HG03354 (cell line): ENCODE data around the gene NBPF4.
"Not testable (repeated sequence)": the region's sequence is repeated elsewhere in the genome, so short reads cannot be mapped to it uniquely, and the experiment has no call there.

Experiments used
- ATAC-seq: cut with Tn5 transposase; IDR thresholded peaks from one replicate; pipeline ENCODE4 v1.9.1; 2021; ENCODE audit warnings: mild to moderate bottlenecking; ENCODE audit not compliant: unreplicated experiment, poor library complexity, severe bottlenecking

Gene NBPF4, protein sequence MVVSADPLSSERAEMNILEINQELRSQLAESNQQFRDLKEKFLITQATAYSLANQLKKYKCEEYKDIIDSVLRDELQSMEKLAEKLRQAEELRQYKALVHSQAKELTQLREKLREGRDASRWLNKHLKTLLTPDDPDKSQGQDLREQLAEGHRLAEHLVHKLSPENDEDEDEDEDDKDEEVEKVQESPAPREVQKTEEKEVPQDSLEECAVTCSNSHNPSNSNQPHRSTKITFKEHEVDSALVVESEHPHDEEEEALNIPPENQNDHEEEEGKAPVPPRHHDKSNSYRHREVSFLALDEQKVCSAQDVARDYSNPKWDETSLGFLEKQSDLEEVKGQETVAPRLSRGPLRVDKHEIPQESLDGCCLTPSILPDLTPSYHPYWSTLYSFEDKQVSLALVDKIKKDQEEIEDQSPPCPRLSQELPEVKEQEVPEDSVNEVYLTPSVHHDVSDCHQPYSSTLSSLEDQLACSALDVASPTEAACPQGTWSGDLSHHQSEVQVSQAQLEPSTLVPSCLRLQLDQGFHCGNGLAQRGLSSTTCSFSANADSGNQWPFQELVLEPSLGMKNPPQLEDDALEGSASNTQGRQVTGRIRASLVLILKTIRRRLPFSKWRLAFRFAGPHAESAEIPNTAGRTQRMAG

GRCh38 chr1:108243976-108244375, at the start of gene NBPF4:
Gene NBPF4 (minus strand): TSS chr1:108244076. CDS start chr1:108243761, 315 bp downstream.
- not testable (repeated sequence) for ATAC-seq

DNA sequence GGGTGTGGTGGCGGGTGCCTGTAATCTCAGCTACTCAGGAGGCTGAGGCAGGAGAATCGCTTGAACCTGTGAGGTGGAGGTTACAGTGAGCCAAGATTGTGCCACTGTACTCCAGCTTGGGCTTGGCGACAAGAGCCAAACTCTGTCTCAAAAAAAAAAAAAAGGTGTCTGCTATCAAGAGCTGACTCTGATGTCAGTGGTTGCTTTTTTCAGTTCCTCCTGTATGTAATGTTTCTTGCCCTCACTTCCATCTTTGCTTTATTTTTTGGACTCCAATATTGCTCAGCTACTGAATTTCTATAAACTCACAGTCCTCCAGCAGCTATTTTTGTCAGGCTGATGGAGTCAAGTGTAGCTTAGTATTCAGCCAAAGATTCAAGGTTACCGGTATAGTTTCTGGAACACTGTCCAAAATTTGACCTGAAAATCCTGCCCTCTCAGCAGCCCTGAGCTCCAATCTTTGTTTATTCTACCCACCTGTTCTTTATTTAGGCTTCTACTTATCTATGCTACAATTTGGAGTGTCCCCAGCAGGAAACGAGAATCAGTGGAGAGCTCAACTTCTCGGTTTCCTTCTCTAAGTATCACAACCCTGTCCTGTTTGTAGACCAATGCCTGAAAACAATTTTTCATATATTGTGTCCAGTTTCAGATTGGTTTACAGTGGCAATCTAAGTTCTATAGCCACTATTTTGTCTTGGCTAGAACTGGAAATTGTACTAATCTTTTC, 38.8 kb upstream of the NBPF4 start:
- not testable (repeated sequence) for ATAC-seq

DNA sequence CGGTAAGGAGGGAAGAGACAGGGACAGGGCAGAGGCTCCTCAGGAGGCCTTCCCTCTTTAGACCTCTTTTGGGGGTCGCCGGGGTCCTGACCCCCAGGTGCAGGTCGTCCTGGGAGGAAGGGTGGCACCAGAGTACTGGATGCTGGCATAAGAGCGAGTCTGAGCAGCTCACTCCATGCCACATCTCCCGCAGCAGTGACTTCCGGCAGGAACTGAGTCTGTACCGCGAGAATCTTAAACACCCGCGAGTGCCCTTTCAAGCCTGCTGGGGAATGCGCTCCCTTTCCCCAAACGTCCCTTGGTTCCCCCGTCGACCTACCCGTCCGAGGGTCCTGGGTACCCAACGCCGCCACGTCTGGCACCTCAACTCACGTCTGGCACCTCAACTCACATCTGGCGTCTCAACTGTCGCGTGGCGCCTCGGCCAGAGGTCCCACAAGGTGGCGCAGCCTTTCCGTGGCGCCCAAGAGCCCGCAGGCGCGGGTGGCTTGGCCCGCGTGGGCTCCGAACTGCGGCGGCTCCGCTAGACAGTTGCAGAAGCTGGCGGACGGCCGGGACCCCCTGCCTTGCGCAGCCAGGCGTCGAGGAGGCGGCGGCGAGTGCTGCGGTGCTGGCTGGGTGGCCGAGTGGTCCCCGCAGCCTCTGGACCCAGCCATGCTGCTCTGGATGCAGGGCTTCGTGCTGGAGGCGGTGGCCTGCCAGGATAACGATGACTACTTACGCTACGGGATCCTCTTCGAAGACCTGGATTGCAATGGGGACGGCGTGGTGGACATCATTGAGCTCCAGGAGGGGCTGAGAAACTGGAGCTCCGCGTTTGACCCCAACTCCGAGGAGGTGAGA, 28.8 kb upstream of the NBPF4 start:
- ATAC-seq, result peak; percentile 69

DNA sequence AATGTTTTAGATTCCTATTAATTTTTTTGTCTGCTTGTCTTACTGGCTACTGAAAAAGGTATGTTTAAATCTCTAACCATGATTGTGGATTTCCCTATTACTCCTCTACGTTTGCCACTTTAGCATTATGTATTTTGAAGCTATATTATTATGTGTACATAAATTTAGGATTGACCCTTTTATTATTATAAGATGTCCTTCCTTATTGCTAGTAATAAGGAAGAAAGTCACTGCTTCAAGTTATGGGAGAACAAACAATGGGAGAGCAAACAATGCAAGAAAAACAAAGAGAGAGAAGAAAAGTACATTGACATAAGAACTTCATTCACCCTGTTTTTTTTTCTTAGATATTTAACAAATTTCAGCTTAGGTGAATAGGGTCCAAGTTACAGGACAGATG, 23.2 kb upstream of the NBPF4 start:
- not testable (repeated sequence) for ATAC-seq

- not testable (repeated sequence) for ATAC-seq
These were observed 18.1 kb upstream of the NBPF4 start for GRCh38 chr1:108261967-108262366.

- not testable (repeated sequence) for ATAC-seq
These were observed 17.6 kb upstream of the NBPF4 start for GRCh38 chr1:108261519-108261918.

DNA sequence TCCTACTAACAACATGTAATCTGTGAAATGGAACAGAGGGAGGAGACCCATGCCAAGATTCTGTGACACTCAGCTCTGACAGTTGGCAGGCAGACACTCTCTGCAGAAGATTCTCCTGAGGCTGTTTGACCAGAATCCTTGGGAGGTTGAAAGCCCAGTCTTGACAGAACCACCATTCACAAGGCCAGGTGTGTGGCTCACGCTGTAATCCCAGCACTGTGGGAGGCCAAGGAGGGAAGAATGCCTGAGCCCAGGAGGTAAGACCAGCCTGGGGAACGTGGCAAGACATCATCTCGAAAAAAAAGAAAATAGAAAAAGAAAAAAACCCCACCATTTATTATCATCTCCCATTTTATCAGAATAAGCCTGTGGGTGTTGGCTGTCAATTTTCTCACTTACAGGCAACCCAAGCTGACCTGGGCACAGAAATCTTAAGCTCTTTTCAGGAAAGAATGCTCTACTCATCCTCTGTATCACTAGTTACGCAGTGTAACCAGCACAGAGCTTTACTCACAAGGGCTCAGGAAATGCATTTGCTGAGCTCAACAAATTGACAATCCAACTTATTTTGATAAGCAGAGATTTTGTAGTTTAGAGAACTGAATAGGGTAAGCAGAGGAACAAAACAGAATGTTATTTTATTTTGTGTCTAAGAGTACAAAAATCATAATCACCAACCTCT, 16.8 kb upstream of the NBPF4 start:
- ATAC-seq, result not testable (repeated sequence)

DNA sequence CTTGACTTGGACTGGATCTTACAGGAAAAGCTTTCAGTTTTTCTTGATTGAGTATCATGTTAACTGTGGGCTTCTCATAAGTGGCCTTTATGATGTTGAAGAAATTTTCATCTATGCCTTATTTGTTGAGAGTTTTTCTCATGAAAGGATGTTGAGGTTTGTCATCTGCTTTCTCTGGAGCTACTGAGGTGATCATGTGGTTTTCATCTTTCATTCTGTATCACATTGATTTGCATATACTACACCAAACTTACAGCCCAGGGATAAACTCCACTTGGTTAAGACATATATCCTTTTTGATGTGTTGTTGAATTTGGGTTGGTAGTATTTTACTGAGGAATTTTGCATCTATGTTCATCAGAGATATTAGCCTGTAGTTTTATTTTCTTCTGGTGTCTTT, 11.6 kb upstream of the NBPF4 start:
- ATAC-seq, result peak; percentile 92

DNA sequence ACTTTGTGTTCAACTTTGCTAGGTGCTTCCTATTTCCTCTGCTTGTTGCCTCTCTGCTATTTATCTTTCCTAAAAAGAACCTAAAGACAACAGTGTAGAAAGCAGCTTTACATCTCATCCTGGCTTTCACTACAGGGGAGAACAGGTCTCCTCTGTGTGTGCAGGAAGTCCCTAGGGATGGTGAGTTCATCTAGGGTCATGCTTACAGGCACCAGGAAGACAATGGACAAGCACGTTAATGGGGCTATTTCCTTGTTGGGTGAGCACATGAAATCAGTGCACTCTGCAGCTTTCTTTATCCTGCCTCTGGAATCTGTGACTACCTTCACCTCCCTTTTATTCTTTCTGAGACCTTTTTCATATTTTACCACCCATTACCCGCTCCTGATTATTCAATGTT, 4.5 kb downstream of the NBPF4 start:
- ATAC-seq, result not testable (repeated sequence)

DNA sequence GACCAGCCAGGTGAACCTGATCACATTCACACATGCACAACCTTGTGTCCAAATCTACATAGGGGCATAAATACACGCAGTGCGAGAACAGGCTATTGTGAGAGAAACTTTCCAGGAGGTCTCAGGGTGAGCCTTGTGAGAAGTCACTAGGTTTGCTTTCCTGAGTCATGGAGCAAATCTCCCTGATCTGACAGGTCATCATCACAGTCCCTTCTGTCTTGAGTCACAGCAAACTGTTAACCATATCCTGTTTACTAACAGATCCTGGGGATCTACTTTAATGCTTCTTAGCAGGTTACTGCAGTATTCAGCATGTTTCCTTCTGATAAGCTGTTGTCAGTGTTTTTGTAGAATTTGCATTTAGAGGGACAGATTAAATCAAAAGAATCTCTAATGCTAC, 8.6 kb downstream of the NBPF4 start:
- ATAC-seq, result not testable (repeated sequence)

- not testable (repeated sequence) for ATAC-seq
These were observed 11.7 kb downstream of the NBPF4 start for GRCh38 chr1:108232183-108232582.

DNA sequence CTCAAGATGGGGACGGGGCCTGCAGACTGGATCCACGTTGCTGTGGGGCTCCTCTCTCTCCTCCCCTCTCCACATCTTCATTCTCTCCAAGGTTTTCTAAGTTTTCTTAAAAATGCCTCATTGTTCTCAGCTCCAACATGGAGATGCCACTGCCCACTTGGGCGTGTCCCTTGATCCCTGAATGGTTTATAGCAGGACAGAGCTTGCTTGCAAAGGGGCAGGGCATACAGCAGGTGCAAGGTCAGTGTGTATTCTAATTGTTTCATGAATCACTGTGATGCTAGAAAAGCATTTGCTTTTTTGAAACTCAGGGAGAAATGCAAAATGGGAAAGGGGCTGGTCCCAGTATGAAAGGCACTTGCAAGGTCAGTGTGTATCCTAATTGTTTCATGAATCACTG, 13.9 kb downstream of the NBPF4 start:
- ATAC-seq, result not testable (repeated sequence)

DNA sequence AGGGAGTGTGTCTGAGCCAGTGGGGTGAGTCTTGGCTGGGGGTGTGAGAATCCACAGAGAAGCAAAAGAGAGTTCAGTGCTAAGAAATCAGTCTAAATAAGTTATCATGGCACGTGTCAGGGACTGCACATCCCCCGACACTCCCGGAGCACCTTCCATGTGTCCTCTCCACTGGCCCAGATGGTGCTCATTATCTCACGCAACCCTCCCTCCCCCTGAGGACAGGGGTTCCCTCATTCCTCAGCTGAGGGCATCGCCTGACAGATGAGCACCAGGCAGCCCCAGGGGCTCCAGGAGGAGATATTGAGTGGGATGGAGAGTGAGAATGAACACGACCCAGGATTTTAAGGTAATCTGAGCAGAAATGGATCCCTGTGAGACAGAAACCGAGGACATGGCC, 16.1 kb downstream of the NBPF4 start:
- not testable (repeated sequence) for ATAC-seq

DNA sequence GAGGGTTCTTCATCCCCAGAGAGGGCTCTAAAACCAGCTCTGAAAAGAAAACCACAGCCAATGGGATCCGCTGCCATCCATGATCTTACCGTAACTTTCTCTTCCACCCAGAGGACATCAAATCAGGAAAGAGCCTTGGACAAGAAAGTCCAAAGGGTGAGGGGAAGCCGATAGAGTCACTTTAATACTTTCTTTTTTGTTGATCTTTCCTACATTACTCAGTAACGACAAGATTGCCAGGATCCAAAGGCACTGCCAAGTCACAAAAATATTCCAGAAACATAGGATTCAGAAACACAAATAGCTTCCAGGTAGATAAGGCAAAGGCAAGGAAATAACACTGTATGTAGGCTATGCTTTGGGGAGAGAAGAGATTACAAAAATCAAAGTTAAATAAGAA, 17.0 kb downstream of the NBPF4 start:
- ATAC-seq, result not testable (repeated sequence)

DNA sequence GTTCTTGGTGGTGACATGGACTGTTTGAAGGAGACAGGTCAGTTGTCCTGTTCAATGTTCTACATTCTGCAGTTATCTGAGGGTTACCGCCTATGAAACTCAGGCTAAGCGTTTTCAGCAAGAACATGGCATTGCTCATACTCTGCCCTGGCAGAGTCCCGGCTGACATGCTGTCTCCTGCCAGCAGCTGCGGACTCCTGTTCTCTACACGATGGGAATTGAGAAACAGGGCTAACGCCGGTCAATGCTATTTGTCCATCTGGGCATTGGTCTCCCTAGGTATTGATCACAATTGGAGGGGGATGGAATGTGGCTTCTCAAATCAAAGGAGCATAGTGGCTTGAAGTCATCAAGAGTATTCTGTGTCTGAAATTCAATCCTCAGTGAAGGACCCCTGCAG, 20.6 kb downstream of the NBPF4 start:
- not testable (repeated sequence) for ATAC-seq

- not testable (repeated sequence) for ATAC-seq
These were observed 26.2 kb downstream of the NBPF4 start for GRCh38 chr1:108217515-108218174.

DNA sequence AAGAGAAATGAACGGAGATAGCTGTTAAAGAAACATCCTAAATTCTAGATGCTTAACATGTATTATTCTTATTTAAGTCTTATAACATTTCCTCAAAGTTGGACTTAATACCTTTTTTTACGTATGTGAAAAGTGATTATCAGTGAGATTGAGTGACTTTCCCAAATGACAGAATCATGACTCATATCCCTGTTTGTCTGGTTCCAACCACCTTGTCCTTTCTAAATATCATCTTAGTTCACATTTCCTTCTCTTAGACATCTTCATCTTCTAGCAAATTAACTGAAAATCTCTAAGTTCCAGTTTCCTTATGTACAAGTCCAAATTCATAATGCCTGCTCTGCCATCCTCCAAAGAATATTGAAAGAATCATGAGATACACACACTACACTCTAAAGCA, 26.9 kb downstream of the NBPF4 start:
- not testable (repeated sequence) for ATAC-seq

- not testable (repeated sequence) for ATAC-seq
These were observed 27.6 kb downstream of the NBPF4 start for GRCh38 chr1:108216028-108216890.
